NCI-H774 (cell line): ENCODE data around the gene TTC28.
"Not testable (repeated sequence)": the region's sequence is repeated elsewhere in the genome, so short reads cannot be mapped to it uniquely, and the experiment has no call there.

ENCODE experiments used
- DNase-seq: peaks from one replicate; lab custom pipeline; 2025; lab: John Stamatoyannopoulos, UW

The TTC28 gene

GRCh38 chr22:28679611-28680287 lies at the start of gene TTC28:
TTC28 (minus strand) TSS chr22:28679840; CDS start chr22:28679723, 117 bp downstream.
- peak; percentile 45 for DNase-seq

GRCh38 chr22:28728621-28729313 lies 49.1 kb upstream of the TTC28 start:
- DNase-seq, result no peak

GRCh38 chr22:28728002-28728401 lies 48.4 kb upstream of the TTC28 start:
- no peak for DNase-seq

DNA sequence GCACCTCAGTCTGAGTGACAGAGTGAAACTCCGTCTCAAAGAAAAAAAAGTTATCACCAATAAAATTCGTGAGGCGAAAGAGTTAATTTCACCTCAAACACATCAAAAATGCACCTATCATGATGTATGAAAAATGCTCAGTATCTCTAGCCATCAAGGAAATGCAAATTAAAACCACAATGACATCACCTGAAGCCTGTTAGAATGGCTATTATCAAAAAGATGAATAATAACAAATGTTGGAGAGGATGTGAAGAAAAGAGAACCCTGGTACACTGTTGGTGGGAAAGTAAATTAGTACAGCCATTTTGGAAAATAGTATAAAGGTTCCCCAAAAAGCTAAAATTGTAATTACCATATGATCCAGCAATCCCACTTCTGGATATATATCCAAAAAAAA lies 38.4 kb upstream of the TTC28 start:
- no peak for DNase-seq

- no peak for DNase-seq
Observed at GRCh38 chr22:28716686-28717085, 37.0 kb upstream of the TTC28 start.

- no peak for DNase-seq
Observed at GRCh38 chr22:28715611-28716010, 36.0 kb upstream of the TTC28 start.

GRCh38 chr22:28714043-28714628 lies 34.5 kb upstream of the TTC28 start:
- no peak for DNase-seq

GRCh38 chr22:28711820-28712777 lies 32.5 kb upstream of the TTC28 start:
- DNase-seq, result no peak

GRCh38 chr22:28711341-28711740 lies 31.7 kb upstream of the TTC28 start:
- no peak for DNase-seq

- DNase-seq, result no peak
Observed at GRCh38 chr22:28710576-28711191, 31.0 kb upstream of the TTC28 start.

DNA sequence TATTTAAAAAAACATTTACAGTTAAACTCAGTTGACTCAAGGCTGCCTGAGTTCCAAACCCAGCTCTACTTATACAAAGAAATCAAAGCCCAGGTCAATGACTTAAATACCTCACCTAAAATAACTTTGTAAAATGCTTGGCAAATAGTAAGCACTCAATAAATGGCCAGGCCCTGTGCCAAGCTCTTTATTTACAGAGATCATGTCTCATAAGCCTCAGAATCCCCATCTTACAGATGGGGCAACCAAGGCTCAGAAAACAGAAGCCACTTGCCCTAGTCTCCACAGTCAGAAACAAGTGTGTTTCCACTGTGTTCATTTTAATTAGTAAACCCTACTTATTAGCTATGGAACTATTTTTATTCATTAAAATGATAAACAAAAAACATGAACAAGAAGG lies 30.5 kb upstream of the TTC28 start:
- DNase-seq, result no peak

DNA sequence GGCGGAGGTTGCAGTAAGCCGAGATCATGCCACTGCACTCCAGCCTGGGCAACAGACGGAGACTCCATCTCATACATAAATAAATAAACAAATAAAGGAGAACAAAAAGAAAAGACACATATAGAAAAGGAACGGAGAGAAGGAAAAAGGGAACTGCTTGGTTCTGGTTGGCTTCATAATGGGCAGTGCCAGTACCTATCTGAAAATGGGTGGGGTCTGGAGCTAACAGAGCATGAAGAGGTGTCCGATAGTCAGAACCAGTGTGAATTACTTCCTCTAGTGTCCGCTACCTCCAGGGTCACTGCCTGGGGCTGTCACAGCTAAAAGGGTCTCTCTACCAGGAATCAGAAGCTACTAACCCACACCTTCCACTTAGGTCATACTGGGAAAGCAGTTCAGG lies 27.2 kb upstream of the TTC28 start:
- DNase-seq, result no peak

GRCh38 chr22:28703436-28703835 lies 23.8 kb upstream of the TTC28 start:
- no peak for DNase-seq

DNA sequence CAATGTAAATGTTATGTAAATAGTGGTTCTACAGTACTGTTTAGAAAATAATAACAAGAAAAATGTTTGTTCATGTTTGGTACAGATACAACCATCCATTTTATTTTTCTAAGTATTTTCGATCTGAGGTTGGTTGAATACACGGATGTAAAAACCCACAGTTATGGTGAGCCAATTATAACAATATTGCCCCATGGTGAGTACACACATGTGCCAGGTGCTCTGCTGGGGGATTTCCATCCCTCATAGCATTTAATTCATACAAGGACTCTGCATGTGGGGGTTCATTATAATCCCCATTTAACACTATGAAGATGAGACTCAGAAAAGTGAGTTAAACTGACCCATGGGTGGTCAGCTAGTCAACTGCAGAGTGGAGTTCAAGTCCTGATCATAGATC lies 23.3 kb upstream of the TTC28 start:
- DNase-seq, result no peak

- DNase-seq, result not testable (repeated sequence)
Observed at GRCh38 chr22:28693041-28693760, 13.6 kb upstream of the TTC28 start.

GRCh38 chr22:28689796-28690195 lies 10.2 kb upstream of the TTC28 start:
- DNase-seq, result not testable (repeated sequence)

GRCh38 chr22:28682966-28683365 lies 3.3 kb upstream of the TTC28 start:
- DNase-seq, result not testable (repeated sequence)

- DNase-seq, result not testable (repeated sequence)
Observed at GRCh38 chr22:28680813-28681490, 1.3 kb upstream of the TTC28 start.

DNA sequence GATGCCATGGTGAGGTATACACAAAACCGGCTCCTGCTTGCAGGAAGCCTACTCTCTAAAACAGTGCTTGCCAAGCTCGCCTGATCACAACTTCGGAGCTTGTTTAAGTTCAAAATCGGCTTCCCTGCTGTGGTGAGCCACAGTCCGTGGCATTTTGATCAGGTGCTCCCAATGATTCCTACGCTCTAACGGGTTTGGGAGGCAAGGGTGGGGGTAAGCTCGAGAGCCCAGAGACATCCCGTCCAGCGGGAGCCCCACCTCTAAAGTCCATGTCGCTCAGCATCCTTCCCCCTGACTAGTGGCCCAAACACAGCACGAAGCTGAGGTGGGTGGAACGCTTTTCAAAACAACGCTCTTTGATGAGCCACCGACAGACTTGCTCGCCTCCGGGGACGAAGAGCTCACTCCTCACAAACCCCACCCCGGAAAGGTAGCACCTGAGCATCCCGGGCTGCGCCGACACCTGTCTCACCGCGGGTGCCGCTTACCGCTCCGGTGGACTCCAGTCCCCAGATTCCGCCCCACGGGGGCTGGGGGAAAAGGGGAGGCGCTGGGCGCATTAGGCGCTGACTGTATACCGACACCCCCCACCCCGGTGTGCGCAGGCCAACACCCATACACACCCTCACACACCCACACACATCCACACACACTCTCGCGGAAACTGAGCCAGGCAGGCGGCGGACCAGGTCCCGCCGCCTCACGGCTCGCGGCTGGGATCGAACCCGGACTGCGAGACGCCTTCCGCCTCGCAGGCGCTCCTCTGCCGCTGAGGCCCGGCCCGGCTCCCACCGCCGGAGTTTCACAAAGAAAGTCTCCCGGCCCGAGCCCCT lies 646 bp downstream of the TTC28 start:
- DNase-seq, result peak; percentile 0
